ENCODE data around the gene KCND3.

- TF ChIP-seq POLR2AphosphoS5 (IDR thresholded peaks at IDR 0.05; ENCODE audit: insufficient read depth in 1 of 2, low read depth in 1 of 2) (no peak), POLR2A (IDR thresholded peaks at IDR 0.05) (no peak)
- TF ChIP-seq, protein P1, sequence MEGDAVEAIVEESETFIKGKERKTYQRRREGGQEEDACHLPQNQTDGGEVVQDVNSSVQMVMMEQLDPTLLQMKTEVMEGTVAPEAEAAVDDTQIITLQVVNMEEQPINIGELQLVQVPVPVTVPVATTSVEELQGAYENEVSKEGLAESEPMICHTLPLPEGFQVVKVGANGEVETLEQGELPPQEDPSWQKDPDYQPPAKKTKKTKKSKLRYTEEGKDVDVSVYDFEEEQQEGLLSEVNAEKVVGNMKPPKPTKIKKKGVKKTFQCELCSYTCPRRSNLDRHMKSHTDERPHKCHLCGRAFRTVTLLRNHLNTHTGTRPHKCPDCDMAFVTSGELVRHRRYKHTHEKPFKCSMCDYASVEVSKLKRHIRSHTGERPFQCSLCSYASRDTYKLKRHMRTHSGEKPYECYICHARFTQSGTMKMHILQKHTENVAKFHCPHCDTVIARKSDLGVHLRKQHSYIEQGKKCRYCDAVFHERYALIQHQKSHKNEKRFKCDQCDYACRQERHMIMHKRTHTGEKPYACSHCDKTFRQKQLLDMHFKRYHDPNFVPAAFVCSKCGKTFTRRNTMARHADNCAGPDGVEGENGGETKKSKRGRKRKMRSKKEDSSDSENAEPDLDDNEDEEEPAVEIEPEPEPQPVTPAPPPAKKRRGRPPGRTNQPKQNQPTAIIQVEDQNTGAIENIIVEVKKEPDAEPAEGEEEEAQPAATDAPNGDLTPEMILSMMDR (IDR thresholded peaks at IDR 0.05) = no peak
Observed at GRCh38 chr1:111976842-111977241, 12.6 kb downstream of the KCND3 start.
